Renal pelvis (tissue), 4 donors: Measurements from ENCODE around the gene H6PD. TPM values are rescaled to one million over a fixed set of nuclear protein-coding genes. Genes with fewer than 3 reads are reported as not detected.
"Not testable (repeated sequence)": the region's sequence is repeated elsewhere in the genome, so short reads cannot be mapped to it uniquely, and the experiment has no call there.

Experiments
- DNase-seq: peaks from one replicate; pipeline ENCODE4 v3.0.0-alpha.2; 2013
- polyA plus RNA-seq, 3 donors: library from polyadenylated mRNA; unstranded; fragments of 120-200 nt; gene quantifications; one replicate each; pipeline ENCODE4 v1.2.1, GENCODE V29; 2013; ENCODE audit not compliant: insufficient read length in 3 of 3

The H6PD gene
- polyA plus RNA-seq, 3 donors, result 36.1 to 45.2 (median 39.3) TPM

DNA sequence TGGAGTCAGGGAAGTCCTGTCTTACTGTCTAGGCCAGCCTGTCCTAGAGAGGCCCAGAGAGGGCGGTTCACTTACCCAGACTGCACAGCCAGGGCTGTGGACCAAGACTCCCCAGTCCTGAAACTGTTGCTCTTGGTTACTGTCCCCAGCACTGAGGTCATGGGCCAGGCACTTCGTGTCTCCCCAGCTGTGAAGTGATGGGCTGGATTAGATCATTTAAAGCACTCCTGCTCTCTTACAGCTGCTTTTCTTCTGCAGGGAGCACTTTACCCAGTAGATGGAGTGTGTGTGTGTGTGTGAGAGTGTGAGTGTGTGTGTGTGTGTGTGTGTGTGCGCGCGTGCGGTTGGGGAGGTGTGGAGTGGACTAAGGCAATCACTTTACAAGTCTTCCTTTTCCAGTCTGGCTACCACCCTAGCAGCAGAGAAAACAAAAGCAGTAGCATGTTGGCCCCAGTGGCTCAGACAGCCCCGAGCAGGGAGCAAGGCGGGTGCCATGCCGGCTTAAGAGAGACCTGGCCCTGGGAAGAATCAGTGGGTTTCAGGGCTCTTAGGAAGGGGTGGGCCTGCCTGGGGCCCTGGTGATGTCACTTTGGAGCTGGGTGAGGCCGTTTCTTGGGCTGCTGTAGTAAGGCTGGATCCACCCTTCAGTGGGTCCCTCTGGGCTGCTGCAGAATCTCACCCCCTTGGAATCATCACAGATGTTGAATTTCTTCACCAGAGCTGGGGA is 60.5 kb downstream of the H6PD start:
- DNase-seq, result no peak

DNA sequence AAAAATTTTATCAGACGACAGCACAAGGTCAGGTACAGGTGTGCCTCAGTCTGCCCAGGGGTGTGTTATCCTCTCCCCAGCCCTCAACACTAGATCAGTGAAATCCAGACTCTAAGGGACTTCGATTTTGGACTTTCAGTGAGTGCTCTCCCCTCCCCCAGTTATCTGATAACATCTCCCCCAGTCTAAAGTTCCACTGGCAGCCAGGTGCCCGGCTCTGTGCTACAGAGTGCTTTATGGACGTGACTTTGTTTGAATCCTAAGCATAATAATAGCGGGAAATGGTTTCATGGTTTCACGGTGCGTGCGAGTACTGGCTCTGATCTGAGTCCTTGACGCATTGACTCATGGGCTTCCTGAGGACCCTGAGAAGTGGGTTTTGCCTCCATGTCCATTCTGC is 61.3 kb downstream of the H6PD start:
- no peak for DNase-seq

DNA sequence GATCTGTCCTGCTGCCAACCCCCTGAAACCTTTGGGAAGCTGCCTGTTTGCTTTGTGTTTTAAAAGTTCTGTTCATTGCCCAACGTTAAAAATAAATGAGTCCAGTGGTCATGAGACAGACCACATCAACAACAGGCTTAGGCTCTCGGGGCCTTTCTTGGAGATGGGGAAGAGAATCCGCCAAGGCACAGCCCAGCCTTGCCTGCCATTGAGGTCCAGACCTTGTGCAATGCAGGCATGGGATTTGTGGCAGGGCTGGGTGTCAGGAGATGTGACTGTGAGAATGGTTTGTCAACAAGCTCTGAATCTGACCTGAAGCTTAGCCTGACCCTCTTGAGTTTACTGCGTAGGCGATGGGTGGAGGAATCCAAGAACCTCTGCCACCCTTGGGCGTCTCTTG is 62.3 kb downstream of the H6PD start:
- DNase-seq, result no peak

GRCh38 chr1:9297831-9298230 is 63.3 kb downstream of the H6PD start:
- DNase-seq, result no peak

- DNase-seq, result no peak
Observed at GRCh38 chr1:9298282-9298681, 63.7 kb downstream of the H6PD start.

DNA sequence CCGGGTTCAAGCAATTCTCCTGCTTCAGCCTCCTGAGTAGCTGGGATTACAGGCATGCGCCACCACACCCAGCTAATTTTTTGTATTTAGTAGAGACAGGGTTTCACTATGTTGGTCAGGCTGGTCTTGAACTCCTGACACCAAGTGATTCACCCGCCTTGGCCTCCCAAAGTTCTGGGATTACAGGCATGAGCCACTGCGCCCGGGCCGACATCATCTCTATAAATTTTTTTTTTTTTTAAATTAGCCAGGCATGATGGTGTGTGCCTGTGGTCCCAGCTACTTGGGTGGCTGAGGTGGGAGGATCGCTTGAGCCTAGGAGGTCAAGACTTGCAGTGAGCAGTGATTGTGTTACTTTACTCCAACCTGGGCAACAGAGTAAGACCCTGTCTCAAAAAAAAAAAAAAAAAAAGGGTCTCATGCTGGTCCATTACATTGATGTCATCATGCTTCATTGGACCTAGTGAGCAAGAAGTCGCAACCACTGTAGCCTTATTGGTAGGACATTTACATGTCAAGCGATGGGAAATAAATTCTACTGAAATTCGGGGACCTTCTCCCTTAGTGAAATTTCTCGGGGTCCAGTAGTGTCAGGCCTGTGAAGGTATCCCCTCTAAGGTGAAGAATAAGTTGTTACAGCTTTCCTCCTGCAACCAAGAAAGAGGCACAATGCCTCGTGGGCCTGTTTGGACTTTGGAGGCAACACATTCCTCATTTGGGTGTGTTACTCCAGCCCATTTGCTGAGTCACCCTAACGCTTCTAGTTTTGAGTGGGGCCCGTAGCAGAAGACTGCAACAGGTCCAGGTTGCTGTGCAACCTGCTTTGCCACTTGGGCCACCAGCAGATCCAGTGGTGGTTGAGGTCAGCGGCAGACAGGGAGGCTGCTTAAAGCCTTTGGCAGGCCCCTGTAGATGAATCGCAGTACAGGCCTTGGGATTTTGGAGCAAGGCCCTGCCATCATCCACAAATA is 65.3 kb downstream of the H6PD start:
- DNase-seq, result not testable (repeated sequence)

- DNase-seq, result no peak
Observed at GRCh38 chr1:9300573-9300972, 66.0 kb downstream of the H6PD start.

DNA sequence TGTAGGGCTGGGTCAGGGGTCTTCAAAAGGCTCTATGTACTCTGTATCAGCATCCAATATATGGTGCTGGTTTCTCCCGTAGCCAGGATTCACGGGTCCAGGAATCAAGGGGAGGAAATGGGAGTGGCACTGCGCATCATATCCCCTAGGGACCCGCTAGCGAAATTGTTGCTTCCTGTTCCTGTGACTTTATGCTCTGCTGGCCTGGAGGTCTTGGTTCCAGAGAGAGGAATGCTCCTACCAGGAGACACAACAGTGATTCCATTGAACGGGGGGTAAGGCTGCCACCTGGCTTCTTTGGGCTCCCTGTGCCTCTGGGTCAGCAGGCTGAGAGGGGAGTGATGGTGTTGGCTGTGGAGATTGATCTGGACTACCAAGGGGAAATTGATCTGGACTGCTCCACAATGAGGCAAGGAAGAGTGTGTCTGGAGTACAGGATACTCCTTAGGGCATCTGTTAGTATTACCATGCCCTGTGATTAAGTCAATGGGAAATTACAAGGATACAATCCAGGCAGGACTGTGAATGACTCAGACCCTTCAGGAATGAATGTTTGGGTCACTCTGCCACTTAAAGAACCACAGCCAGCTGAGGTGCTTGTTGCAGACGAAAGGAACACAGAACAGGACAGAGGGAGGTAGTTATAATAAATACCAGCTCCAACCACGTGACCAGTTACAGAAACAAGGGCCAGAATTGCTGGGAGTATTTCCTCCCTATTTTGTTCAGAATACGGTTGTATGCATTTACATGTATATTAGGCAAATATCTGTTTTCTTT is 68.4 kb downstream of the H6PD start:
- no peak for DNase-seq

DNA sequence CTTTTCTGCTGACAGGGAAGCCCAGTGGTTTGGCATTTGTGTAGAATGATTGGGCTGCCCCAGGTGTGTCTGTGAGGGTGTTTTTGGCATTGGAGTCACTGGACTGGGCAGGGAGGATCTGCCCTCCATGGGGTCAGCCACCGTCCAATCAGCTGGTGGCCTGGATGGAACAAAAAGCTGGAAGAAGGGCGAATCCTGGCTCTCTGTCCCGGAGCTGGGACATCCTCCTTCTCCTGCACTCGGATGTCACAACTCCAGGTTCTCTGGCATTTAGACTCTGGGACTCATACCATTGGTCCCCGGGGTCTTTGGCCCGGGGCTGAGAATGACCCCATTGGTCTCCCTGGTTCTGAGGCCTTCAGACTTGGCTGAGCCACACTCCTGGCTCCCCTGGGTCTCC is 69.3 kb downstream of the H6PD start:
- no peak for DNase-seq

GRCh38 chr1:9305216-9305615 is 70.6 kb downstream of the H6PD start:
- no peak for DNase-seq

- DNase-seq, result no peak
Observed at GRCh38 chr1:9306006-9306405, 71.4 kb downstream of the H6PD start.

DNA sequence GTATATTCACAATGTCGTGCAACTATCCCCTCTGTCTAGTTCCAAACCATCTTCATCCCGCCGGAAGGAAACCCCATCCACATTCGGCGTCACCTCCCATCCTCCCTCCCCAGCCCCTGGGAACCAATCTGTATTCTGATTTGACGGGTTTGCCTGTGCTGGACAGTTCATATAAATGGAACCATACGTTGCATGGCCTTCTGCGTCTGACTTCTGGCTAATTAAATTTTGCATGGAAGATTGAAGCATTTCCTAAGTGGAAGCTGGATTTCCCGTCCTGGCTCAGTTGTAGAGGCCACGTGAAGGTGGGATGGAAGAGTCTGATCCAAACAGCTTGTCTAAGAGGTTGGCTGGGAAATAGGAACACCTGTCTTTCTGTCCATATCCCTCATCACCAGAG is 72.7 kb downstream of the H6PD start:
- no peak for DNase-seq

DNA sequence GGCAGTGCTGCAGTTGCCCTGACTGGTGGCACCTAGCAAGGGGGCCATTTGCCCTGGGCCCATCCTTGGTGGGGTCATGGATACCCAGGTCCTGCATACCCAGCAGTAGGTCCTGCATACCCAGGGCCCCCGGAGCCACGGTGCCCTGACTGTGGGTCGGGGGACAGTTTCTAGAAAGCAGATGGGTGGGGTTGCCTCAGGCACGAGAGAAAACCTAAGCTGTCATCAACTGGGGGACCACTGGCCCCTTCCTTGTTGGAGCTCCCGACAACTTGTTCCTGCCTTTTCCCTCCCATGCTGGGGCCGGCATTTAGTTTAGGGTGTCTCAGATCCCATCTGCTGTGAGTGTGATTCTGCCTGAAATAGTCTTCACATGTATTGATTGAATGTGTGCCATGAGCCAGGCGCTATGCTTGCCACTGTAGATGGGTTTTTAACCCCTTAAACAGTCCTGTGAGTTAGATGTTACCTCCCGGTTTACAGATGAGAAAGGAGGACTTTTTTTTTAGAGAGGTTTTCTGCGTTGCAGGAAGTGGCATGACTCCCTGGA is 73.7 kb downstream of the H6PD start:
- DNase-seq, result no peak

DNA sequence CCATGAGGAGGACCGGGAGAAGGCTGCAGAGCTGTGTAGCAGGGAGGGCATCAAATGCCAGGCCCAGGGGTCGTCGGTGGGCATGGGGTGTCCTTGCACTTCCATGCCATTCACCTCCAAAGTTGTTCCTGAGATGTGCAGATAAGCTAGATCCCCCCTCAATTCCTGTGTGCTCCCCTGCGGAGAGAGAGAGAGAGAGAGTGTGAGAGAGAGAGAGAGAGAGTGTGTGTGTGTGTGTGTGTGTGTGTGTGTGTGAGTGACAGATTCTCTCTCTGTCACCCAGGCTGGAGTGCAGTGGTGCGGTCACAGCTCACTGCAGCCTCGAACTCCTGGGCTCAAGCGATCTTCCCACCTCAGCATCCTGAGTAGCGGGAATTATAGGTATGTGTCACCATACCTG is 74.5 kb downstream of the H6PD start:
- no peak for DNase-seq

GRCh38 chr1:9309991-9310390 is 75.4 kb downstream of the H6PD start:
- DNase-seq, result no peak

DNA sequence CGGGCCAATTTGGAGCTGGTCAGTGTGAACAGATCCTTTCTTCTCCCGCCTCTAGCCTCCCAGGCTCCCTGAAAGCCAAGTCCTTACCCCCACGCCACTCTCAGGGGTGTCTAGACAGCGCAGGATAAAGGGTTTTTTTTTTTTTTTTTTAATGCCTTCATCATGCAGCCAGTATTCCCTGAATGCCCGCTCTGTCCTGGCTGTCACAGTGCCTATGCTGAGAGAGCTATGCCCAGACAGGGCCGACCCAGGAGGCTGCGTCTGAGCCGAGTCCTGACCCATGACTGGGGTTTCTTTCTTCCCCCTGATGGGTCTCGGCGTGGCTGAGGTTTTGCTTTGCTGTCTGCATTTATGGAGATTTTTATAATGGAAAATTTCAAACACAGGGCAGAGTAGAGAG is 76.5 kb downstream of the H6PD start:
- DNase-seq, result no peak

DNA sequence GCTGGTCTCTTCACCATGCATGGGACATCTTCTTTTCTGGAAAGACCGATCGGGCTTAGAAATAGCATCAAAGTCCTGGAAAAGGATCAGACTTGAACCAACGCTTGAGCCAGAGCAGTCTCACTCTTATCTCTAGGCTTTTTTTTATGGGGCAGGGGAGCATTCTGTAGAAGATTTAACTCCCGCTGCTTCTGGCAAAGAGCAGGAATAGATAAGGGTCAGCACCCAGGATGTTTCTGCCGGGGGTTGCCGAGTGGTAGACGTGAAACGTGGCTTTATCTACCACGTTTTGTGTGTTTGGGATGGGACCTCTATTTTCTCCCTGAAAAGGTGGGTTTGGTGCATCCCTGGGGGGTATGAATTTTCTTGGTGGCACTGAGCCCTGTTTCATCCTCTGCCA is 76.9 kb downstream of the H6PD start:
- no peak for DNase-seq

DNA sequence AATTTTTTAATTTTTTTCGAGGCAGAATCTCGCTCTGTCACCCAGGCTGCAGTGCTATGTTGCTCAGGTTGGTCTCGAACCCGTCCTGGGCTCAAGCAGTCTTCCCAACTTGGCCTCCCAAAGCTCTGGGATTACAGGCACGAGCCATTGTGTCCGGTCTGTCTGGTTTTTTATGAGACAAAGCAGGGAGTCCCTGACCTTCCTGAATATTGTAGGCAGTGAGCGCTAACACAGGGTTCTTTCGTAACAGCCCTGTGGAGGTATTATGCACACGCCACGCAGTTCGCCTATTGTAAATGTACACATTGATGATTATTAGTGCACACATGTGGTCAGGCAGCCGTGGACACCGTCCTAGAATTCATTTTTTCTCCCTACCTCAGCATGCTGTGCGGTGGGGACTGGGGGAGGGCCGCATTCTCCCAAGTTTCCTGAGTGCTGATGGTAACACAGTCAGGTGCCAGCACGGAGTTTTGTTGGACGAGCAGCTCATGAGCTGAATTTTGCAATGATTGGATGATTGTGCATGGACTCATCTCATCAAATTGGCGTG is 77.7 kb downstream of the H6PD start:
- DNase-seq, result no peak

GRCh38 chr1:9313576-9313975 is 79.0 kb downstream of the H6PD start:
- no peak for DNase-seq

DNA sequence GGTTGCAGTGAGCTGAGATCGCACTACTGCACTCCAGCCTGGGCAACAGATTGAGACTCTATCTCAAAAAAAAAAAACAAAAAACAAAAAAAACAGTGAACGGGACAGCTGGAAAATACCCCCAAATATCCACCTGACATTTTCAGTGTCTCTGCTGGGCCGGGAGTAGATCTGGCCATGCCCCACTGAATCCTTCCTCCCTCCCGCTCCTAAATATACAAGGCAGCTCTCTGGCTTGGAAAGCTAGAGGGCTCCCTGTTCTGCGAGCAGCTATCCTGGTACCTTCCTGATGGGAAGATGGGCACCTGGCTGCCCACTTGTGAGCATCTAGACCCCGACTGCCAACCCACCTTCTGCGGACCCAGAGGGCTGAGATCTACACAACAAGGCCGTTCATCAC is 79.5 kb downstream of the H6PD start:
- DNase-seq, result no peak

- DNase-seq, result no peak
Observed at GRCh38 chr1:9314711-9315379, 80.3 kb downstream of the H6PD start.
